Measurements from ENCODE around the gene DOP1A.

DOP1A gene

GRCh38 chr6:83096791-83097190, 29.3 kb downstream of the DOP1A start:
- TF ChIP-seq CTCF (IDR thresholded peaks at IDR 0.05; ENCODE audit: low read depth, low read length, missing control alignments) = no peak
- H3K4me3 ChIP-seq (ENCODE audit: low read depth, low read length) = no peak overlapping the region
- in situ Hi-C loops (cut with HindIII; ENCODE audit: low sequenced_read_pairs) = no loop called here
- no peak for DNase-seq (ENCODE audit: low read depth)

- no peak for DNase-seq (ENCODE audit: low read depth)
- in situ Hi-C loops (cut with HindIII; ENCODE audit: low sequenced_read_pairs) = no loop called here
- no peak for TF ChIP-seq CTCF (IDR thresholded peaks at IDR 0.05; ENCODE audit: low read depth, low read length, missing control alignments)
- H3K4me3 ChIP-seq (ENCODE audit: low read depth, low read length) = no peak overlapping the region
Measured at GRCh38 chr6:83097204-83097603, 29.7 kb downstream of the DOP1A start.

- no peak for TF ChIP-seq CTCF (IDR thresholded peaks at IDR 0.05; ENCODE audit: low read depth, low read length, missing control alignments)
- DNase-seq (ENCODE audit: low read depth) = no peak
- in situ Hi-C loops (cut with HindIII; ENCODE audit: low sequenced_read_pairs) = no loop called here
- no peak overlapping the region for H3K4me3 ChIP-seq (ENCODE audit: low read depth, low read length)
Measured at GRCh38 chr6:83097675-83098074, 30.2 kb downstream of the DOP1A start.

GRCh38 chr6:83098589-83098988, 31.1 kb downstream of the DOP1A start:
- no peak overlapping the region for H3K4me3 ChIP-seq (ENCODE audit: low read depth, low read length)
- no peak for DNase-seq (ENCODE audit: low read depth)
- in situ Hi-C loops (cut with HindIII; ENCODE audit: low sequenced_read_pairs) = no loop called here

GRCh38 chr6:83108378-83108777, 40.9 kb downstream of the DOP1A start:
- in situ Hi-C loops (cut with HindIII; ENCODE audit: low sequenced_read_pairs) = no loop called here
- DNase-seq (ENCODE audit: low read depth) = no peak
- TF ChIP-seq CTCF (IDR thresholded peaks at IDR 0.05; ENCODE audit: low read depth, low read length, missing control alignments) = no peak
- H3K4me3 ChIP-seq (ENCODE audit: low read depth, low read length) = no peak overlapping the region

More at GRCh38 chr6:83098589-83098988, 31.1 kb downstream of the DOP1A start:
- no peak for TF ChIP-seq CTCF (IDR thresholded peaks at IDR 0.05; ENCODE audit: low read depth, low read length, missing control alignments)

GRCh38 chr6:83113258-83113657, 45.8 kb downstream of the DOP1A start:
- H3K4me3 ChIP-seq (ENCODE audit: low read depth, low read length) = no peak overlapping the region
- in situ Hi-C loops (cut with HindIII; ENCODE audit: low sequenced_read_pairs) = no loop called here
- TF ChIP-seq CTCF (IDR thresholded peaks at IDR 0.05; ENCODE audit: low read depth, low read length, missing control alignments) = no peak
- no peak for DNase-seq (ENCODE audit: low read depth)

GRCh38 chr6:83114164-83114563, 46.7 kb downstream of the DOP1A start:
- DNase-seq (ENCODE audit: low read depth) = no peak
- TF ChIP-seq CTCF (IDR thresholded peaks at IDR 0.05; ENCODE audit: low read depth, low read length, missing control alignments) = no peak
- in situ Hi-C loops (cut with HindIII; ENCODE audit: low sequenced_read_pairs) = no loop called here
- no peak overlapping the region for H3K4me3 ChIP-seq (ENCODE audit: low read depth, low read length)
